A549 (cell line): ENCODE data around the gene FBXW5. TPM values are rescaled to one million over a fixed set of nuclear protein-coding genes. Genes with fewer than 3 reads are reported as not detected.

Experiments used
- ATAC-seq, 2 experiments: fragments of 200-7000 bp in 1 of 2; fragments of >200 bp in 1 of 2; cut with Nextera tagmentation in 1 of 2; cut with Tn5 transposase in 1 of 2; 3 replicates each; pipeline versions ENCODE4 v1.8.0 to v1.9.1; 2018 to 2020; ENCODE audit warnings: mild to moderate bottlenecking in 1 of 2, moderate library complexity in 1 of 2
- CTCF ChIA-PET: fragments of 300-600 bp; sonication (Branson Sonifier 250); formaldehyde crosslinking; extraction: SDS; loops from one replicate; lab custom pipeline; 2021; ENCODE audit warnings: antibody characterized with exemption, inconsistent platforms; lab: Yijun Ruan, JAX
- POLR2A ChIA-PET: fragments of 350-600 bp; formaldehyde crosslinking; extraction: SDS; loops from one replicate; lab custom pipeline; 2021; ENCODE audit warnings: antibody characterized with exemption, inconsistent platforms; lab: Yijun Ruan, JAX
- DNase-seq, 2 experiments: peaks; one replicate each; pipeline versions ENCODE4 v3.0.0 to v3.0.0-alpha.2; 2011 to 2016; ENCODE audit warnings: low read depth in 1 of 2, low spot score in 1 of 2
- FAIRE-seq: peaks from 2 replicates; lab custom pipeline; 2011; peaks lifted over from hg19 to GRCh38; lab: Jason Lieb, UNC
- H3K27ac ChIP-seq, 2 experiments: fragments of >200 bp; sonication (Bioruptor Twin); formaldehyde crosslinking; 3 replicates each; pipeline ENCODE4 v1.5.1; 2016 to 2017
- H3K4me1 ChIP-seq: fragments of >200 bp; sonication (Bioruptor Twin); formaldehyde crosslinking; 3 replicates; pipeline ENCODE4 v1.6.1; 2016
- H3K4me2 ChIP-seq: fragments of >200 bp; sonication (Bioruptor Twin); formaldehyde crosslinking; 3 replicates; pipeline ENCODE4 v1.6.1; 2016
- H3K4me3 ChIP-seq: fragments of >200 bp; sonication (Bioruptor Twin); formaldehyde crosslinking; 3 replicates; pipeline ENCODE4 v1.5.1; 2016
- H3K9me3 ChIP-seq: fragments of >200 bp; sonication (Bioruptor Twin); formaldehyde crosslinking; 3 replicates; pipeline ENCODE4 v1.6.1; 2016
- BHLHE40 ChIP-seq: IDR thresholded peaks from 2 replicates; pipeline ENCODE4 v1.6.1; 2012; ENCODE audit warnings: low read depth, low read length, inconsistent platforms
- CBX2 ChIP-seq: fragments of 200-600 bp; sonication (generic); IDR thresholded peaks from 2 replicates; pipeline ENCODE4 v1.6.1; 2016; ENCODE audit warnings: low read depth, mild to moderate bottlenecking, borderline replicate concordance
- CHD2 ChIP-seq: fragments of 150-350 bp; IDR thresholded peaks from 2 replicates; pipeline ENCODE4 v1.6.1; 2014; ENCODE audit warnings: low read length; ENCODE audit not compliant: partially characterized antibody
- CTCF ChIP-seq: fragments of >200 bp; sonication (Bioruptor Twin); formaldehyde crosslinking; IDR thresholded peaks from 3 replicates; pipeline ENCODE4 v1.5.1; 2016
- EHMT2 ChIP-seq: fragments of 200-600 bp; sonication (generic); IDR thresholded peaks from 2 replicates; pipeline ENCODE4 v1.6.1; 2016; ENCODE audit warnings: antibody characterized with exemption, low read depth, mild to moderate bottlenecking, moderate library complexity
- ESRRA ChIP-seq: fragments of 150-350 bp; IDR thresholded peaks from 2 replicates; pipeline ENCODE4 v1.6.1; 2014; ENCODE audit warnings: mild to moderate bottlenecking, low read length, borderline replicate concordance
- GATA3 ChIP-seq: IDR thresholded peaks from 2 replicates; pipeline ENCODE4 v1.6.1; 2012; ENCODE audit warnings: borderline replicate concordance
- HDAC2 ChIP-seq: fragments of 200-600 bp; sonication (generic); IDR thresholded peaks from 2 replicates; pipeline ENCODE4 v1.6.1; 2016
- HES2 ChIP-seq: fragments of >200 bp; sonication (Bioruptor Twin); formaldehyde crosslinking; IDR thresholded peaks from 2 replicates; pipeline ENCODE4 v1.6.1; 2016
- HMGXB4 ChIP-seq: fragments of 250-450 bp; sonication (Bioruptor Pico); IDR thresholded peaks from 2 replicates; pipeline ENCODE4 v1.5.0; 2021; ENCODE audit warnings: mild to moderate bottlenecking, moderate library complexity, borderline replicate concordance
- HOXB5 ChIP-seq: fragments of 250-450 bp; sonication (Bioruptor Pico); IDR thresholded peaks from 2 replicates; pipeline ENCODE4 v1.5.0; 2020; ENCODE audit warnings: mild to moderate bottlenecking, moderate library complexity
- JUN ChIP-seq, 2 experiments: fragments of >200 bp; sonication (Bioruptor Twin); formaldehyde crosslinking; IDR thresholded peaks; 2 replicates in 1 of 2; 3 replicates in 1 of 2; pipeline ENCODE4 v1.6.1; 2016 to 2017
- KDM5A ChIP-seq: fragments of 200-600 bp; sonication (generic); IDR thresholded peaks from 2 replicates; pipeline ENCODE4 v1.6.1; 2016; ENCODE audit warnings: antibody characterized with exemption, mild to moderate bottlenecking
- MAX ChIP-seq: IDR thresholded peaks from 2 replicates; pipeline ENCODE4 v1.6.1; 2012
- MAZ ChIP-seq: fragments of 150-350 bp; IDR thresholded peaks from 2 replicates; pipeline ENCODE4 v1.6.1; 2014; ENCODE audit warnings: antibody characterized with exemption, low read depth, low read length, borderline replicate concordance
- MYC ChIP-seq: IDR thresholded peaks from 2 replicates; pipeline ENCODE4 v1.6.1; 2012; ENCODE audit warnings: mild to moderate bottlenecking, inconsistent platforms, low read length, improper control_type of control experiment, borderline replicate concordance
- NR3C1 ChIP-seq: fragments of >200 bp; sonication (Bioruptor Twin); formaldehyde crosslinking; IDR thresholded peaks from 3 replicates; pipeline ENCODE4 v1.6.1; 2017
- PHF8 ChIP-seq: fragments of 200-600 bp; sonication (generic); IDR thresholded peaks from 2 replicates; pipeline ENCODE4 v1.6.1; 2016; ENCODE audit warnings: low read depth, mild to moderate bottlenecking, antibody characterized with exemption, moderate library complexity, borderline replicate concordance
- POLR2A ChIP-seq: IDR thresholded peaks from 2 replicates; pipeline ENCODE4 v1.6.1; 2012; ENCODE audit warnings: mild to moderate bottlenecking, low read length
- POLR2AphosphoS2 ChIP-seq: conservative IDR thresholded peaks from 2 replicates; pipeline ENCODE4 v1.6.1; 2012; ENCODE audit warnings: low read length, improper control_type of control experiment, inconsistent platforms
- RAD21 ChIP-seq, 2 experiments: fragments of >200 bp in 1 of 2; sonication (Bioruptor Twin) in 1 of 2; formaldehyde crosslinking in 1 of 2; IDR thresholded peaks in 1 of 2; conservative IDR thresholded peaks in 1 of 2; 2 replicates in 1 of 2; 3 replicates in 1 of 2; pipeline ENCODE4 v1.6.1; 2012 to 2018; ENCODE audit warnings: inconsistent platforms in 1 of 2
- RNF2 ChIP-seq: fragments of 200-600 bp; sonication (generic); IDR thresholded peaks from 2 replicates; pipeline ENCODE4 v1.6.1; 2016; ENCODE audit warnings: low read depth, mild to moderate bottlenecking, antibody characterized with exemption, moderate library complexity, borderline replicate concordance
- TFCP2L1 ChIP-seq: fragments of 250-450 bp; sonication (Bioruptor Pico); IDR thresholded peaks from 2 replicates; pipeline ENCODE4 v1.5.0; 2021; ENCODE audit warnings: mild to moderate bottlenecking
- TP53 ChIP-seq: fragments of 250-450 bp; sonication (Bioruptor Pico); IDR thresholded peaks from 2 replicates; pipeline ENCODE4 v1.5.0; 2021; ENCODE audit warnings: mild to moderate bottlenecking, moderate library complexity
- ZFP36 ChIP-seq: fragments of 450-650 bp; IDR thresholded peaks from 2 replicates; pipeline ENCODE4 v1.6.1; 2014; ENCODE audit warnings: borderline replicate concordance; ENCODE audit not compliant: partially characterized antibody
- ZNF302 ChIP-seq: fragments of 250-450 bp; sonication (Bioruptor Pico); IDR thresholded peaks from 2 replicates; pipeline ENCODE4 v1.9.0; 2021; ENCODE audit warnings: inconsistent platforms, mild to moderate bottlenecking, moderate library complexity
- ZSCAN20 ChIP-seq: fragments of 250-450 bp; sonication (Bioruptor Pico); IDR thresholded peaks from 2 replicates; pipeline ENCODE4 v1.8.0; 2022; ENCODE audit warnings: mild to moderate bottlenecking, moderate library complexity
- WGBS: methylation state at CpG from one replicate; pipeline ENCODE4 v1.1.6; 2017; ENCODE audit errors: missing lambda C conversion rate; 5-methylcytosine and 5-hydroxymethylcytosine counted together
- polyA plus RNA-seq, 4 experiments: library from polyadenylated mRNA; depleted of rRNA in 3 of 4; stranded (reverse); fragments of >200 nt; fragmentation: RNase III in 1 of 4; extraction: RNeasy Plus Mini Kit Qiagen cat#74134 plus additional on column Dnase treatment in 1 of 4; gene quantifications; 2 replicates in 3 of 4; 3 replicates in 1 of 4; pipeline ENCODE4 v1.2.3, GENCODE V29; 2011 to 2017
- TF ChIP-seq, protein P1 (sequence below): IDR thresholded peaks from 2 replicates; pipeline ENCODE4 v1.6.1; 2012; ENCODE audit warnings: low read depth, borderline replicate concordance
- TF ChIP-seq, protein P2 (sequence below): fragments of >200 bp; sonication (Bioruptor Twin); formaldehyde crosslinking; IDR thresholded peaks from 3 replicates; pipeline ENCODE4 v1.6.1; 2016

The FBXW5 gene
- polyA plus RNA-seq, 2 of the 4 experiments (the other 2 are of a cell fraction), result 37.5 to 59.5 TPM

GRCh38 chr9:136956604-136957003, 12.1 kb upstream of the FBXW5 start:
- ATAC-seq, result no peak
- POLR2A ChIA-PET, result no interaction called here

DNA sequence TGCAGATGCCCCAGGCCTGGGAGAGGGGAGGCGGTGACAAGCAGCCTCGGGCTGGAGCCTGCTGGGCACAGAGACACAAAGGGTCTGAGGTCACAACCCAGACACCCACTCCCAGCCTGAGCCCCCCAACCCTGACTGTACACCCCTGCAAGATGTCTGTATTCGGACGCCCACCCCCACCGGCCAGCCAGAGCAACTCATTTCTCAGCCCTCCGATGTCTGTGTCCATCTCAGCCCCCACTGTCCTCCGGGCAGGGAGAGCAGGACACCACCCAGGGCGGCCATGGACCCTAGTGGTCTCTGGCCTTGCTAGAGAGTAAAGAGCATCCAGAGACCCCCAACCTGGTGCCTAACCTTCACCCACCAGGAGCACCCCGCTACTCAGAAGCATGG, 11.4 kb upstream of the FBXW5 start:
- no peak for TF ChIP-seq GATA3
- TF ChIP-seq TP53 (CRISPR knock-in tag), result no peak
- no peak for TF ChIP-seq TFCP2L1 (CRISPR knock-in tag)
- TF ChIP-seq CTCF, result no peak
- TF ChIP-seq MYC, result no peak
- TF ChIP-seq HOXB5 (CRISPR knock-in tag), result no peak
- TF ChIP-seq CHD2, result no peak
- TF ChIP-seq ESRRA, result no peak
- TF ChIP-seq PHF8, result no peak
- no peak for TF ChIP-seq CBX2
- TF ChIP-seq ZSCAN20 (CRISPR knock-in tag), result no peak
- TF ChIP-seq MAZ, result no peak
- TF ChIP-seq KDM5A, result no peak
- no peak for TF ChIP-seq RNF2
- no peak for TF ChIP-seq HES2
- TF ChIP-seq POLR2AphosphoS2, result no peak
- no peak for TF ChIP-seq HMGXB4 (CRISPR knock-in tag)
- peaks cover 2% of the 10 kb centered on the region; the same call in 2 of the 3 replicates for H3K4me1 ChIP-seq
- WGBS, result 80% methylated on average over 9 of the region's 9 CpGs
- no peaks in the 10 kb centered on the region for H3K9me3 ChIP-seq
- no peak overlapping the region for H3K27ac ChIP-seq
- no peak for DNase-seq
- ChIA-PET POLR2A (no interaction called here), CTCF (interaction anchor here (0.8 kb wide), 1 partner anchor 9 kb away, joined by 4 read pairs; no protein-coding TSS in a partner anchor)
- no peak for ATAC-seq
- H3K4me3 ChIP-seq, result no peak overlapping the region
- FAIRE-seq, result no peak
- no peak overlapping the region for H3K4me2 ChIP-seq

More at GRCh38 chr9:136956604-136957003, 12.1 kb upstream of the FBXW5 start:
- Histone ChIP-seq H3K4me3 (no peak overlapping the region), H3K4me2 (no peak overlapping the region), H3K27ac (no peak overlapping the region), H3K4me1 (no peaks in the 10 kb centered on the region), H3K9me3 (no peaks in the 10 kb centered on the region)
- WGBS, result 70% methylated on average over 4 of the region's 4 CpGs
- CTCF ChIA-PET, result interaction anchor here (0.8 kb wide), 1 partner anchor 9 kb away, joined by 4 read pairs; no protein-coding TSS in a partner anchor
- no peak for DNase-seq
- 0 out of 2 replicates have a peak, but pooled peaks have one; percentile 14 for TF ChIP-seq EHMT2
- no peak for TF ChIP-seq ZFP36
- TF ChIP-seq MAZ, result no peak
- FAIRE-seq, result no peak

- WGBS, result 75% methylated on average over 9 of the region's 14 CpGs
- FAIRE-seq (no peak), ATAC-seq (no peak), DNase-seq (no peak)
- ChIA-PET POLR2A (no interaction called here), CTCF (interaction anchor here (0.7 to 1.1 kb wide), 2 partner anchors 91 to 92 kb away, joined by 3 read pairs; partner anchors contain the start of gene NPDC1)
- Histone ChIP-seq H3K4me1 (peaks cover 7% of the 10 kb centered on the region), H3K4me3 (no peak overlapping the region), H3K27ac (no peak overlapping the region), H3K9me3 (no peaks in the 10 kb centered on the region), H3K4me2 (no peak overlapping the region)
- TF ChIP-seq RNF2, result no peak
- TF ChIP-seq NR3C1, result no peak
- no peak for TF ChIP-seq JUN (IDR thresholded peaks at IDR 0.05)
- no peak for TF ChIP-seq TP53 (CRISPR knock-in tag)
- TF ChIP-seq, protein P1, sequence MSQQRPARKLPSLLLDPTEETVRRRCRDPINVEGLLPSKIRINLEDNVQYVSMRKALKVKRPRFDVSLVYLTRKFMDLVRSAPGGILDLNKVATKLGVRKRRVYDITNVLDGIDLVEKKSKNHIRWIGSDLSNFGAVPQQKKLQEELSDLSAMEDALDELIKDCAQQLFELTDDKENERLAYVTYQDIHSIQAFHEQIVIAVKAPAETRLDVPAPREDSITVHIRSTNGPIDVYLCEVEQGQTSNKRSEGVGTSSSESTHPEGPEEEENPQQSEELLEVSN, result no peak
- TF ChIP-seq, protein P2, sequence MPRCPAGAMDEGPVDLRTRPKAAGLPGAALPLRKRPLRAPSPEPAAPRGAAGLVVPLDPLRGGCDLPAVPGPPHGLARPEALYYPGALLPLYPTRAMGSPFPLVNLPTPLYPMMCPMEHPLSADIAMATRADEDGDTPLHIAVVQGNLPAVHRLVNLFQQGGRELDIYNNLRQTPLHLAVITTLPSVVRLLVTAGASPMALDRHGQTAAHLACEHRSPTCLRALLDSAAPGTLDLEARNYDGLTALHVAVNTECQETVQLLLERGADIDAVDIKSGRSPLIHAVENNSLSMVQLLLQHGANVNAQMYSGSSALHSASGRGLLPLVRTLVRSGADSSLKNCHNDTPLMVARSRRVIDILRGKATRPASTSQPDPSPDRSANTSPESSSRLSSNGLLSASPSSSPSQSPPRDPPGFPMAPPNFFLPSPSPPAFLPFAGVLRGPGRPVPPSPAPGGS, result no peak
- TF ChIP-seq ZNF302 (CRISPR knock-in tag), result no peak
- no peak for TF ChIP-seq POLR2A
- TF ChIP-seq HDAC2, result no peak
- TF ChIP-seq MAX, result no peak
- no peak for TF ChIP-seq RAD21 (conservative IDR thresholded peaks at IDR 0.05 in 1 of 2, IDR thresholded peaks at IDR 0.05 in 1 of 2)
- TF ChIP-seq BHLHE40, result no peak
- no peak for TF ChIP-seq CHD2
These were observed 10.8 kb upstream of the FBXW5 start for GRCh38 chr9:136955202-136955942.
